GM12878 (cell line): ENCODE measurements around the gene PNLDC1. TPM values are rescaled to one million over a fixed set of nuclear protein-coding genes. Genes with fewer than 3 reads are reported as not detected.

Source experiments
- ATAC-seq: fragments of 200-7000 bp; cut with Tn5 transposase; 3 replicates; pipeline ENCODE4 v1.9.1; 2020; ENCODE audit warnings: mild to moderate bottlenecking, moderate library complexity
- BruUV-seq: library from RNA; stranded (reverse); fragments of 400-500 nt; replicated peaks from 2 replicates; lab custom pipeline; 2021; lab: Mats Ljungman, UMichigan
- CTCF ChIA-PET: fragments of 300-600 bp; sonication (Branson Sonifier 250); formaldehyde crosslinking; extraction: SDS; loops from one replicate; lab custom pipeline; 2021; ENCODE audit warnings: inconsistent platforms; lab: Yijun Ruan, JAX
- POLR2A ChIA-PET: fragments of 350-600 bp; formaldehyde crosslinking; extraction: SDS; loops from one replicate; lab custom pipeline; 2021; ENCODE audit warnings: inconsistent platforms; lab: Charles Lee
- RAD21 ChIA-PET: fragments of 300-600 bp; sonication (Branson Sonifier 250); formaldehyde crosslinking; loops from one replicate; lab custom pipeline; 2023; ENCODE audit warnings: antibody characterized with exemption; ENCODE audit not compliant: unreplicated experiment; lab: Charles Lee
- SMC1A ChIA-PET: fragments of 300-600 bp; sonication (Branson Sonifier 250); formaldehyde crosslinking; loops from one replicate; lab custom pipeline; 2023; ENCODE audit not compliant: unreplicated experiment, uncharacterized antibody; lab: Charles Lee
- DNase-seq: peaks from one replicate; pipeline ENCODE4 v3.0.0-alpha.2; 2011; ENCODE audit warnings: low read depth, low spot score
- FAIRE-seq: peaks from 3 replicates; lab custom pipeline; 2011; peaks lifted over from hg19 to GRCh38; lab: Jason Lieb, UNC
- H2AFZ ChIP-seq: 2 replicates; pipeline ENCODE4 v1.6.0; 2011; ENCODE audit warnings: low read depth, low read length, control low read depth; ENCODE audit not compliant: control insufficient read depth
- H3K27ac ChIP-seq: 2 replicates; pipeline ENCODE4 v1.5.1; 2011; ENCODE audit warnings: control low read depth; ENCODE audit not compliant: control insufficient read depth, insufficient read depth
- H3K27me3 ChIP-seq, 2 experiments: replicated peaks in 1 of 2; 2 replicates each; pipeline versions ENCODE4 v1.6.0 to v1.6.1; 2011; ENCODE audit warnings: low read length in 1 of 2; ENCODE audit not compliant: control insufficient read depth in 2 of 2, insufficient read depth in 2 of 2
- H3K36me3 ChIP-seq, 2 experiments: 2 replicates each; pipeline ENCODE4 v1.5.1; 2011; ENCODE audit warnings: low read length in 1 of 2; ENCODE audit not compliant: control insufficient read depth in 2 of 2, insufficient read depth in 2 of 2
- H3K4me1 ChIP-seq: 2 replicates; pipeline ENCODE4 v1.6.1; 2011; ENCODE audit warnings: mild to moderate bottlenecking, low read length, moderate library complexity, mixed read lengths; ENCODE audit not compliant: control insufficient read depth, insufficient read depth
- H3K4me2 ChIP-seq: 2 replicates; pipeline ENCODE4 v1.6.0; 2011; ENCODE audit warnings: control low read depth; ENCODE audit not compliant: control insufficient read depth, insufficient read depth
- H3K4me3 ChIP-seq: fragments of 200-600 bp; sonication (generic); 2 replicates; pipeline ENCODE4 v1.5.1; 2016
- H3K79me2 ChIP-seq: 2 replicates; pipeline ENCODE4 v1.6.0; 2011; ENCODE audit warnings: low read length; ENCODE audit not compliant: control insufficient read depth, insufficient read depth
- H3K9ac ChIP-seq: 2 replicates; pipeline ENCODE4 v1.8.0; 2011; ENCODE audit warnings: low read length, control low read depth, mixed read lengths; ENCODE audit not compliant: control insufficient read depth, insufficient read depth
- H3K9me3 ChIP-seq: replicated peaks from 3 replicates; pipeline ENCODE4 v1.5.1; 2011; ENCODE audit warnings: mild to moderate bottlenecking, low read length; ENCODE audit not compliant: control insufficient read depth, insufficient read depth
- H4K20me1 ChIP-seq: 2 replicates; pipeline ENCODE4 v1.6.0; 2011; ENCODE audit not compliant: control insufficient read depth, insufficient read depth
- CBX5 ChIP-seq: sonication (generic); IDR thresholded peaks from 2 replicates; pipeline ENCODE4 v1.6.1; 2016; ENCODE audit warnings: low read depth, moderate library complexity, mild to moderate bottlenecking, inconsistent platforms
- HCFC1 ChIP-seq: fragments of 150-350 bp; IDR thresholded peaks from 2 replicates; pipeline ENCODE4 v1.6.1; 2014; ENCODE audit warnings: low read length
- HDGF ChIP-seq: fragments of 450-650 bp; IDR thresholded peaks from 2 replicates; pipeline ENCODE4 v1.6.1; 2016; ENCODE audit warnings: antibody characterized with exemption
- IRF4 ChIP-seq: IDR thresholded peaks from 2 replicates; pipeline ENCODE4 v1.6.1; 2011; ENCODE audit warnings: low read depth, low read length
- NFYA ChIP-seq: IDR thresholded peaks from 2 replicates; pipeline ENCODE4 v1.6.1; 2011; ENCODE audit warnings: low read depth, mild to moderate bottlenecking, low read length, improper control_type of control experiment, borderline replicate concordance
- NRF1 ChIP-seq: conservative IDR thresholded peaks from 2 replicates; pipeline ENCODE4 v1.6.1; 2011; ENCODE audit warnings: mild to moderate bottlenecking, low read depth, low read length, improper control_type of control experiment
- POLR2AphosphoS5 ChIP-seq: IDR thresholded peaks from 2 replicates; pipeline ENCODE4 v1.6.1; 2011; ENCODE audit warnings: mild to moderate bottlenecking, low read length, inconsistent platforms
- RAD51 ChIP-seq: fragments of 450-650 bp; IDR thresholded peaks from 2 replicates; pipeline ENCODE4 v1.6.1; 2016; ENCODE audit warnings: moderate library complexity, mild to moderate bottlenecking, inconsistent platforms
- RB1 ChIP-seq: fragments of 450-650 bp; formaldehyde crosslinking; IDR thresholded peaks from 2 replicates; pipeline ENCODE4 v1.6.1; 2017; ENCODE audit warnings: mild to moderate bottlenecking, borderline replicate concordance
- SMAD1 ChIP-seq: fragments of 450-650 bp; IDR thresholded peaks from 2 replicates; pipeline ENCODE4 v1.6.1; 2018; ENCODE audit warnings: mild to moderate bottlenecking, low read depth; ENCODE audit not compliant: partially characterized antibody
- ZSCAN29 ChIP-seq: fragments of 450-650 bp; IDR thresholded peaks from 2 replicates; pipeline ENCODE4 v1.6.1; 2017; ENCODE audit warnings: mild to moderate bottlenecking, moderate library complexity
- WGBS: methylation state at CpG from one replicate; pipeline ENCODE4 v1.1.6; 2016; ENCODE audit warnings: low lambda C conversion rate; ENCODE audit not compliant: insufficient replicate concordance, insufficient coverage; ENCODE audit errors: missing lambda C conversion rate; 5-methylcytosine and 5-hydroxymethylcytosine counted together
- in situ Hi-C: fragments of 300-500 bp; cut with MboI; formaldehyde crosslinking; loops from 9 replicates; pipeline ENCODE4 v1.14.3; 2018; ENCODE audit warnings: mixed read lengths
- intact Hi-C: fragments of 100-400 bp; cut with micrococcal nuclease; formaldehyde crosslinking; loops from one replicate; pipeline ENCODE4 v1.14.2; 2022; ENCODE audit not compliant: unreplicated experiment
- polyA plus RNA-seq, 11 experiments: library from polyadenylated mRNA; depleted of rRNA in 4 of 11; unstranded in 6 of 11; stranded (reverse) in 5 of 11; fragments of >200 nt; fragmentation: Nextera tagmentation in 4 of 11; fragmentation: Illumina TruSeq in 1 of 11; extraction: Ambion mirVana in 4 of 11; extraction: Trizol in 1 of 11; gene quantifications; 1 replicate in 1 of 11; 2 replicates in 10 of 11; pipeline versions ENCODE4 v1.2.1 to v1.2.3, GENCODE V29; 2011 to 2016; ENCODE audit warnings: inconsistent platforms in 2 of 11, missing spikeins in 2 of 11, low read depth in 1 of 11
- total RNA-seq, 4 experiments: library from RNA; depleted of rRNA in 3 of 4; stranded (reverse); fragments of >200 nt in 3 of 4; fragmentation: Illumina TruSeq in 1 of 4; extraction: Trizol in 1 of 4; gene quantifications; 2 replicates each; pipeline versions ENCODE4 v1.2.1 to v1.2.3, GENCODE V29; 2013 to 2021
- TF ChIP-seq, protein P1 (sequence below): fragments of 450-650 bp; conservative IDR thresholded peaks from 2 replicates; pipeline ENCODE4 v1.6.1; 2017; ENCODE audit warnings: mild to moderate bottlenecking, moderate library complexity
- TF ChIP-seq, protein P2 (sequence below): fragments of 450-650 bp; IDR thresholded peaks from 2 replicates; pipeline ENCODE4 v1.6.1; 2017; ENCODE audit warnings: antibody characterized with exemption, mild to moderate bottlenecking, moderate library complexity
- TF ChIP-seq, protein P3 (sequence below): IDR thresholded peaks from 2 replicates; pipeline ENCODE4 v1.6.1; 2011; ENCODE audit warnings: mild to moderate bottlenecking, low read depth, low read length, moderate library complexity; ENCODE audit not compliant: insufficient replicate concordance
- TF ChIP-seq, protein P4 (sequence below): fragments of 450-650 bp; IDR thresholded peaks from 2 replicates; pipeline ENCODE4 v1.6.1; 2017; ENCODE audit warnings: mild to moderate bottlenecking, low read depth, inconsistent platforms; ENCODE audit not compliant: poor library complexity, severe bottlenecking

PNLDC1 gene
- total and polyA plus RNA-seq, 10 of the 15 experiments (the other 5 are each of a cell fraction or from before 2014, with no cell fraction given): 0.06 to 0.25 (median 0.09) TPM; not detected in 2

DNA sequence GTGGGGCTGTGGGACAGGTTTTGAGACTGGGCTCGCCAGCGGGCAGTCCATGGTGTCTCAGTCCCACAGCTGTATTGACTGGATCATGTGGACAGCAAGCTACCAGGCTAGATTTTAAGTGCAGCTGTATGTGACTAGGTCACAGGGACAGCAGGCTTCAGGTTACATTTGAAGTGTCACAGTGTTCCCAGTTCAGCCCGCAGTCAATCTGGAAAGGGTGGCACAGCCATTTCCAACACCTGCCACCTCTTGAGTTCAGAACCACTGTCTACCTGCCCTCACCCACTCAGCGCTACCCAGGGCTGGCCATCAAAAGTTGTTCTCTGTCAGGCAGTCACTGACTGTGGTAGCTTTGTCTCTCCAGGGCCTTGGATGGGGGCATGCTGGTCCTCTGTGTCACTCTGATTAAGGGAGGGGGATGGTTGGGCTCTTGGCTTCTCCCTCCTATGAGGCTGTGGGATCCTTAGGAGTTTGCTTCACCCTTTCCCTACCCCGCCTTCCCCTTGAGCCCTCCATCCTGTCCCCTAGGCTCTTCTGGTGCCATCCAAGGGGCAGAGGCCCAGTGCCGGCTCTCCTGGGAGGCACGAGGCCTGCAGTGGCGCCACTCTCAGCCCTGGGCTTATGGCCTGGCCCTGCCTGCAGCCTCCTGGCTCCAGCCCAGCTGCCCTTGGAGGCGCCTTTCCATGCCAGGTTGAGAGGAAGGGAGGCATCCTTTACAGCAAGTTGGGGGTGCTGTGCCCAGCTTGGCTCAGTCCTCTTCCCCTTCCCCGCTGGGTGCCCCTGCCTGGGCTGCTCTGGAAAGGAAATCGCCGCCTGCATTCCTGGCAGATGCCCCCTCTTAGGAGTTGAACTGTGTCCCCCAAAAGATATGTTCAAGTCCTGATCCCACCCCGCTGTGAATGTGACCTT, 44.9 kb downstream of the PNLDC1 start:
- Histone ChIP-seq H3K9me3 (no peaks in the 10 kb centered on the region; the same call in 2 of the 3 replicates), H3K4me2 (no peak overlapping the region), H2AFZ (no peak overlapping the region), H3K27me3 (no peaks in the 10 kb centered on the region), H3K4me3 (no peak overlapping the region), H4K20me1 (no peaks in the 10 kb centered on the region), H3K79me2 (no peaks in the 10 kb centered on the region), H3K27ac (no peak overlapping the region), H3K4me1 (no peaks in the 10 kb centered on the region), H3K36me3 (no peaks in the 10 kb centered on the region), H3K9ac (no peak overlapping the region)
- no TSS peak for BruUV-seq
- ChIA-PET CTCF (interaction anchor here (1.2 kb wide), 1 partner anchor 15 kb away, joined by 3 read pairs; no protein-coding TSS in a partner anchor), RAD21 (no interaction called here), POLR2A (no interaction called here), SMC1A (interaction anchor here (0.5 kb wide), 1 partner anchor 264 kb away, joined by 3 read pairs; no protein-coding TSS in a partner anchor)
- no peak for DNase-seq
- TF ChIP-seq, protein P1, sequence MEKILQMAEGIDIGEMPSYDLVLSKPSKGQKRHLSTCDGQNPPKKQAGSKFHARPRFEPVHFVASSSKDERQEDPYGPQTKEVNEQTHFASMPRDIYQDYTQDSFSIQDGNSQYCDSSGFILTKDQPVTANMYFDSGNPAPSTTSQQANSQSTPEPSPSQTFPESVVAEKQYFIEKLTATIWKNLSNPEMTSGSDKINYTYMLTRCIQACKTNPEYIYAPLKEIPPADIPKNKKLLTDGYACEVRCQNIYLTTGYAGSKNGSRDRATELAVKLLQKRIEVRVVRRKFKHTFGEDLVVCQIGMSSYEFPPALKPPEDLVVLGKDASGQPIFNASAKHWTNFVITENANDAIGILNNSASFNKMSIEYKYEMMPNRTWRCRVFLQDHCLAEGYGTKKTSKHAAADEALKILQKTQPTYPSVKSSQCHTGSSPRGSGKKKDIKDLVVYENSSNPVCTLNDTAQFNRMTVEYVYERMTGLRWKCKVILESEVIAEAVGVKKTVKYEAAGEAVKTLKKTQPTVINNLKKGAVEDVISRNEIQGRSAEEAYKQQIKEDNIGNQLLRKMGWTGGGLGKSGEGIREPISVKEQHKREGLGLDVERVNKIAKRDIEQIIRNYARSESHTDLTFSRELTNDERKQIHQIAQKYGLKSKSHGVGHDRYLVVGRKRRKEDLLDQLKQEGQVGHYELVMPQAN: no peak
- TF ChIP-seq, protein P2, sequence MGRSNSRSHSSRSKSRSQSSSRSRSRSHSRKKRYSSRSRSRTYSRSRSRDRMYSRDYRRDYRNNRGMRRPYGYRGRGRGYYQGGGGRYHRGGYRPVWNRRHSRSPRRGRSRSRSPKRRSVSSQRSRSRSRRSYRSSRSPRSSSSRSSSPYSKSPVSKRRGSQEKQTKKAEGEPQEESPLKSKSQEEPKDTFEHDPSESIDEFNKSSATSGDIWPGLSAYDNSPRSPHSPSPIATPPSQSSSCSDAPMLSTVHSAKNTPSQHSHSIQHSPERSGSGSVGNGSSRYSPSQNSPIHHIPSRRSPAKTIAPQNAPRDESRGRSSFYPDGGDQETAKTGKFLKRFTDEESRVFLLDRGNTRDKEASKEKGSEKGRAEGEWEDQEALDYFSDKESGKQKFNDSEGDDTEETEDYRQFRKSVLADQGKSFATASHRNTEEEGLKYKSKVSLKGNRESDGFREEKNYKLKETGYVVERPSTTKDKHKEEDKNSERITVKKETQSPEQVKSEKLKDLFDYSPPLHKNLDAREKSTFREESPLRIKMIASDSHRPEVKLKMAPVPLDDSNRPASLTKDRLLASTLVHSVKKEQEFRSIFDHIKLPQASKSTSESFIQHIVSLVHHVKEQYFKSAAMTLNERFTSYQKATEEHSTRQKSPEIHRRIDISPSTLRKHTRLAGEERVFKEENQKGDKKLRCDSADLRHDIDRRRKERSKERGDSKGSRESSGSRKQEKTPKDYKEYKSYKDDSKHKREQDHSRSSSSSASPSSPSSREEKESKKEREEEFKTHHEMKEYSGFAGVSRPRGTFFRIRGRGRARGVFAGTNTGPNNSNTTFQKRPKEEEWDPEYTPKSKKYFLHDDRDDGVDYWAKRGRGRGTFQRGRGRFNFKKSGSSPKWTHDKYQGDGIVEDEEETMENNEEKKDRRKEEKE: no peak
- TF ChIP-seq HCFC1 (no peak), HDGF (no peak), IRF4 (no peak), RAD51 (no peak), NRF1 (no peak), RB1 (no peak), NFYA (no peak), CBX5 (no peak), ZSCAN29 (no peak), SMAD1 (no peak), POLR2AphosphoS5 (no peak)
- TF ChIP-seq, protein P3, sequence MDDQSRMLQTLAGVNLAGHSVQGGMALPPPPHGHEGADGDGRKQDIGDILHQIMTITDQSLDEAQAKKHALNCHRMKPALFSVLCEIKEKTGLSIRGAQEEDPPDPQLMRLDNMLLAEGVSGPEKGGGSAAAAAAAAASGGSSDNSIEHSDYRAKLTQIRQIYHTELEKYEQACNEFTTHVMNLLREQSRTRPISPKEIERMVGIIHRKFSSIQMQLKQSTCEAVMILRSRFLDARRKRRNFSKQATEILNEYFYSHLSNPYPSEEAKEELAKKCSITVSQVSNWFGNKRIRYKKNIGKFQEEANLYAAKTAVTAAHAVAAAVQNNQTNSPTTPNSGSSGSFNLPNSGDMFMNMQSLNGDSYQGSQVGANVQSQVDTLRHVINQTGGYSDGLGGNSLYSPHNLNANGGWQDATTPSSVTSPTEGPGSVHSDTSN: no peak
- TF ChIP-seq, protein P4, sequence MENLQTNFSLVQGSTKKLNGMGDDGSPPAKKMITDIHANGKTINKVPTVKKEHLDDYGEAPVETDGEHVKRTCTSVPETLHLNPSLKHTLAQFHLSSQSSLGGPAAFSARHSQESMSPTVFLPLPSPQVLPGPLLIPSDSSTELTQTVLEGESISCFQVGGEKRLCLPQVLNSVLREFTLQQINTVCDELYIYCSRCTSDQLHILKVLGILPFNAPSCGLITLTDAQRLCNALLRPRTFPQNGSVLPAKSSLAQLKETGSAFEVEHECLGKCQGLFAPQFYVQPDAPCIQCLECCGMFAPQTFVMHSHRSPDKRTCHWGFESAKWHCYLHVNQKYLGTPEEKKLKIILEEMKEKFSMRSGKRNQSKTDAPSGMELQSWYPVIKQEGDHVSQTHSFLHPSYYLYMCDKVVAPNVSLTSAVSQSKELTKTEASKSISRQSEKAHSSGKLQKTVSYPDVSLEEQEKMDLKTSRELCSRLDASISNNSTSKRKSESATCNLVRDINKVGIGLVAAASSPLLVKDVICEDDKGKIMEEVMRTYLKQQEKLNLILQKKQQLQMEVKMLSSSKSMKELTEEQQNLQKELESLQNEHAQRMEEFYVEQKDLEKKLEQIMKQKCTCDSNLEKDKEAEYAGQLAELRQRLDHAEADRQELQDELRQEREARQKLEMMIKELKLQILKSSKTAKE: no peak
- WGBS: 68% methylated on average over 13 of the region's 13 CpGs
- intact Hi-C loops (no loop called here), in situ Hi-C loops (no loop called here)
- no peak for FAIRE-seq
- no peak for ATAC-seq
